LNCAP (cell line): ENCODE data around the gene TENM3.

Experiments used
- CTCF ChIP-seq: fragments of 450-650 bp; IDR thresholded peaks from 2 replicates; pipeline ENCODE4 v1.5.1; 2017; ENCODE audit warnings: mild to moderate bottlenecking

Gene TENM3

GRCh38 chr4:182416067-182416466 is 172.9 kb downstream of the TENM3 start:
- TF ChIP-seq CTCF, result no peak

GRCh38 chr4:182418054-182418734 is 175.0 kb downstream of the TENM3 start:
- no peak for TF ChIP-seq CTCF

- TF ChIP-seq CTCF, result no peak
Measured at GRCh38 chr4:182420189-182420588, 177.0 kb downstream of the TENM3 start.

GRCh38 chr4:182421753-182422152 is 178.6 kb downstream of the TENM3 start:
- TF ChIP-seq CTCF, result no peak

GRCh38 chr4:182425302-182425701 is 182.1 kb downstream of the TENM3 start:
- no peak for TF ChIP-seq CTCF

GRCh38 chr4:182426901-182427300 is 183.7 kb downstream of the TENM3 start:
- no peak for TF ChIP-seq CTCF

- TF ChIP-seq CTCF, result no peak
Measured at GRCh38 chr4:182427554-182427953, 184.4 kb downstream of the TENM3 start.

GRCh38 chr4:182429896-182430295 is 186.7 kb downstream of the TENM3 start:
- TF ChIP-seq CTCF, result no peak
